GM18511 (cell line): ENCODE results near the gene ACOT8.
"Not testable (repeated sequence)": the region's sequence is repeated elsewhere in the genome, so short reads cannot be mapped to it uniquely, and the experiment has no call there.

Experiments
- ATAC-seq: cut with Tn5 transposase; IDR thresholded peaks from one replicate; pipeline ENCODE4 v1.9.1; 2021; ENCODE audit warnings: mild to moderate bottlenecking, moderate library complexity; ENCODE audit not compliant: unreplicated experiment

The ACOT8 gene

GRCh38 chr20:45857114-45857881 is at the start of gene ACOT8, which contains the start of gene ZSWIM3:
Gene ACOT8 (minus strand): TSS chr20:45857392. CDS start chr20:45857315, 77 bp downstream.
Gene ZSWIM3 (plus strand): TSS chr20:45857614. CDS start chr20:45857826, 212 bp downstream.
- ATAC-seq = peak; percentile 97

GRCh38 chr20:45905505-45906079 is 48.4 kb upstream of the ACOT8 start:
- ATAC-seq = no peak

GRCh38 chr20:45904583-45905504 is 47.7 kb upstream of the ACOT8 start:
- no peak for ATAC-seq

- no peak for ATAC-seq
These were observed 45.1 kb upstream of the ACOT8 start for GRCh38 chr20:45902199-45902701.

DNA sequence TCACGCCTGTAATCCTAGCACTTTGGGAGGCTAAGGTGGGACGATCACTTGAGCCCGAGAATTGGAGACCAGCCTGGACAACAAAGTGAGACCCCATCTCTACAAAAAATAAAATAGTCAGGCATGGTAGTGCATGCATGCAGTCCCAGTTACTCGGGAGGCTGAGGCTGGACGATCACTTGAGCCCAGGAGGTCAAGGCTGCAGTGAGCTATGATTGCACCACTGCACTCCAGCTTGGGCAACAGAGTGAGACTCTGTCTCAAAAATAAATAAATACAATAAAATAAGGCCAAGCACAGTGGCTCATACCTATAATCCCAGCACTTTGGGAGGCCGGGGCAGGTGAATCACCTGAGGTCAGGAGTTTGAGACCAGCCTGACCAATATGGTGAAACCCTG is 44.1 kb upstream of the ACOT8 start:
- not testable (repeated sequence) for ATAC-seq

- no peak for ATAC-seq
These were observed 42.0 kb upstream of the ACOT8 start for GRCh38 chr20:45899046-45899835.

- no peak for ATAC-seq
These were observed 41.1 kb upstream of the ACOT8 start for GRCh38 chr20:45898285-45898684.

DNA sequence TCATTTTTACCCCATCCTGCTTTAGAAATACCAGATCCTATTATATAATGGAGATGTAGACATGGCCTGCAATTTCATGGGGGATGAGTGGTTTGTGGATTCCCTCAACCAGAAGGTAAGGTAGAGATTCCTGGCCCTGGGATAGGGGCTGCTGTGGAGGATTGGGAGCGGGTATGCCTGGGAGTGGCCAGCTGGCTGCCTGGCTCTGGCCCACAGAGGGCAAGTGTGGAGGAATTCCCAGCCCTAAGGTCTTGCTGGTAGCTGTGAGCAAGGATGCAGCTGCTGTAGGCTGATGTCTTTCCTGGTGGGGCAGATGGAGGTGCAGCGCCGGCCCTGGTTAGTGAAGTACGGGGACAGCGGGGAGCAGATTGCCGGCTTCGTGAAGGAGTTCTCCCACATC is 40.5 kb upstream of the ACOT8 start:
- no peak for ATAC-seq

- ATAC-seq = no peak
These were observed 40.1 kb upstream of the ACOT8 start for GRCh38 chr20:45897289-45897688.

GRCh38 chr20:45896641-45897161 is 39.5 kb upstream of the ACOT8 start:
- ATAC-seq = no peak

- ATAC-seq = no peak
These were observed 37.6 kb upstream of the ACOT8 start for GRCh38 chr20:45894797-45895196.

GRCh38 chr20:45893831-45894230 is 36.6 kb upstream of the ACOT8 start:
- ATAC-seq = no peak

GRCh38 chr20:45892828-45893500 is 35.8 kb upstream of the ACOT8 start:
- no peak for ATAC-seq

GRCh38 chr20:45892049-45892825 is 35.0 kb upstream of the ACOT8 start:
- ATAC-seq = no peak

- ATAC-seq = peak; percentile 80
These were observed 34.1 kb upstream of the ACOT8 start, which contains the start of the genes CTSA and NEURL2 for GRCh38 chr20:45890985-45891983. Gene CTSA (plus strand): TSS chr20:45891335. CDS start chr20:45891569, 234 bp downstream. Gene NEURL2 (minus strand): TSS chr20:45891208. CDS start chr20:45890991, 217 bp downstream.

GRCh38 chr20:45890077-45890984 is 33.1 kb upstream of the ACOT8 start:
- ATAC-seq = peak; percentile 41
